RWPE1 (cell line): Measurements from ENCODE around the gene ARID1B.
A peak's percentile ranks its signal among the peaks of the same experiment; 100 is the strongest.

Experiments
- CTCF ChIA-PET: fragments of 350-600 bp; sonication (Branson Sonifier 250); formaldehyde crosslinking; extraction: SDS; loops from one replicate; lab custom pipeline; 2021; lab: Yijun Ruan, JAX
- POLR2A ChIA-PET: fragments of 400-600 bp; formaldehyde crosslinking; extraction: SDS; loops from one replicate; lab custom pipeline; 2020; ENCODE audit warnings: antibody characterized with exemption; ENCODE audit not compliant: low non-redundant PET; lab: Yijun Ruan, JAX
- DNase-seq: peaks from one replicate; pipeline ENCODE4 v3.0.0; 2012; ENCODE audit warnings: low spot score
- H3K27ac ChIP-seq: fragments of 450-650 bp; 2 replicates; pipeline ENCODE4 v1.5.1; 2017
- TF ChIP-seq, protein P1 (sequence below): fragments of 450-650 bp; conservative IDR thresholded peaks from 2 replicates; pipeline ENCODE4 v1.5.1; 2017; ENCODE audit warnings: low read depth, mild to moderate bottlenecking

ARID1B gene

GRCh38 chr6:156790711-156791319 lies 13.6 kb downstream of the ARID1B start:
- no peak overlapping the region for H3K27ac ChIP-seq
- POLR2A ChIA-PET = interaction anchor here (0.6 kb wide), 1 partner anchor 154 kb away, joined by 3 read pairs; no protein-coding TSS in a partner anchor
- CTCF ChIA-PET = interaction anchor here (1.2 kb wide), 1 partner anchor 231 kb away, joined by 6 read pairs; no protein-coding TSS in a partner anchor

GRCh38 chr6:156791320-156791850 lies 14.2 kb downstream of the ARID1B start:
- POLR2A ChIA-PET = interaction anchor here (0.6 kb wide), 1 partner anchor 153 kb away, joined by 3 read pairs; no protein-coding TSS in a partner anchor
- TF ChIP-seq, protein P1, sequence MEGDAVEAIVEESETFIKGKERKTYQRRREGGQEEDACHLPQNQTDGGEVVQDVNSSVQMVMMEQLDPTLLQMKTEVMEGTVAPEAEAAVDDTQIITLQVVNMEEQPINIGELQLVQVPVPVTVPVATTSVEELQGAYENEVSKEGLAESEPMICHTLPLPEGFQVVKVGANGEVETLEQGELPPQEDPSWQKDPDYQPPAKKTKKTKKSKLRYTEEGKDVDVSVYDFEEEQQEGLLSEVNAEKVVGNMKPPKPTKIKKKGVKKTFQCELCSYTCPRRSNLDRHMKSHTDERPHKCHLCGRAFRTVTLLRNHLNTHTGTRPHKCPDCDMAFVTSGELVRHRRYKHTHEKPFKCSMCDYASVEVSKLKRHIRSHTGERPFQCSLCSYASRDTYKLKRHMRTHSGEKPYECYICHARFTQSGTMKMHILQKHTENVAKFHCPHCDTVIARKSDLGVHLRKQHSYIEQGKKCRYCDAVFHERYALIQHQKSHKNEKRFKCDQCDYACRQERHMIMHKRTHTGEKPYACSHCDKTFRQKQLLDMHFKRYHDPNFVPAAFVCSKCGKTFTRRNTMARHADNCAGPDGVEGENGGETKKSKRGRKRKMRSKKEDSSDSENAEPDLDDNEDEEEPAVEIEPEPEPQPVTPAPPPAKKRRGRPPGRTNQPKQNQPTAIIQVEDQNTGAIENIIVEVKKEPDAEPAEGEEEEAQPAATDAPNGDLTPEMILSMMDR = no peak
- no peak overlapping the region; the same call in 1 of the 2 replicates for H3K27ac ChIP-seq
- CTCF ChIA-PET = interaction anchor here (1.2 kb wide), 1 partner anchor 231 kb away, joined by 6 read pairs; no protein-coding TSS in a partner anchor
- peak; percentile 55 for DNase-seq

More at GRCh38 chr6:156790711-156791319, 13.6 kb downstream of the ARID1B start:
- DNase-seq = no peak
- TF ChIP-seq, protein P1 = no peak

GRCh38 chr6:156793200-156793599 lies 16.0 kb downstream of the ARID1B start:
- no peak for DNase-seq
- ChIA-PET CTCF (no interaction called here), POLR2A (no interaction called here)
- TF ChIP-seq, protein P1 = no peak
- H3K27ac ChIP-seq = no peak overlapping the region

- POLR2A ChIA-PET = no interaction called here
- no peak overlapping the region for H3K27ac ChIP-seq
- CTCF ChIA-PET = no interaction called here
- TF ChIP-seq, protein P1 = no peak
- DNase-seq = no peak
Measured at GRCh38 chr6:156794546-156795354, 17.6 kb downstream of the ARID1B start.

DNA sequence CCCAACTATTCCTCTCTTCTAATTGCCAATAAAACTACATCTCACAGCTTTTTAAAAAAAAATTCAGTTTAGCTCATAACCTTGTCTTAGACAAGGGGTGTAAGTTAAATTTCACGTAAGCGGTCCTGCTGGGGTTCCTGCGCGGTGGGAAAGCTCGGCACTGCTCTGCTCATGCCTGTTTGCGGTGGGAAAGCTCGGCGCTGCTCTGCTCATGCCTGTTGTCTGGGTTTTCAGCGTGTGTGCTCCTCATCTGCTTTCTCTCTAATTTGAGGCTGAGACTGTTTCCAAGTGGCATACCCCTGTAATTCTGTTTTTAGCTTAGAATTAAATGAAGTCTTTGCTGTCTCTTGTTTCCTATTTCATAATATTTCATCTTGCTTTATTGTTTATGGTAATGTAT lies 18.6 kb downstream of the ARID1B start:
- POLR2A ChIA-PET = no interaction called here
- peak overlapping the region; percentile 4; the same call in 1 of the 2 replicates for H3K27ac ChIP-seq
- TF ChIP-seq, protein P1 = no peak
- CTCF ChIA-PET = interaction anchor here (0.8 kb wide), 1 partner anchor 11 kb away, joined by 5 read pairs; no protein-coding TSS in a partner anchor
- no peak for DNase-seq

DNA sequence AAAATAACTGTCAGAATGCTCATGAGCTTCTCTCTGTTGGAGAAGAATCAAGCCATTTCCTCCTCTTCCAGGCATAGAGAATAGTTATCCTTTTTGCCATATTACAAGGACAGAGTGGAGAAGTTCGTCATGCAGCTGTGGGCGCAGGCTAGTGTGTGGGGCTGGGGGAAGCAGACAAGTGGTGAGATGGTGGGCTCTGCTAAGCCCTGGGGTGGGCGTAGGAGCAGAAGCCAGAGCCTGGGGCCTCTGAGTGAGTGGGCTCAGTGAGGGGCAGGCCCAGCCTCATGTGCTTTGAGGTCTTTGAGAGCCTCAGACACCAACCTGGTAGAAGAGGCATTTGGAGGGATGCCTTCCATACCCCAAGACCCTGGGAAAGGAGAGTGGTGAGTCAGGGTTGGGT lies 19.4 kb downstream of the ARID1B start:
- ChIA-PET CTCF (interaction anchor here (0.8 kb wide), 1 partner anchor 10 kb away, joined by 5 read pairs; no protein-coding TSS in a partner anchor), POLR2A (no interaction called here)
- no peak for DNase-seq
- H3K27ac ChIP-seq = no peak overlapping the region
- TF ChIP-seq, protein P1 = no peak
